K562 (cell line): ENCODE data around the gene NHLH1. TPM values are rescaled to one million over a fixed set of nuclear protein-coding genes. Genes with fewer than 3 reads are reported as not detected.

Source experiments
- ATF1 ChIP-seq, 2 experiments: fragments of 450-650 bp in 1 of 2; IDR thresholded peaks; 2 replicates each; pipeline ENCODE4 v1.6.1; 2016; ENCODE audit warnings: missing compliant biosample characterization in 1 of 2, missing genetic modification characterization in 1 of 2
- ATF7 ChIP-seq: fragments of 450-650 bp; IDR thresholded peaks from 2 replicates; pipeline ENCODE4 v1.7.1; 2014; ENCODE audit warnings: mild to moderate bottlenecking, moderate library complexity
- CHCHD3 ChIP-seq: fragments of 250-450 bp; sonication (Bioruptor Pico); IDR thresholded peaks from 2 replicates; pipeline ENCODE4 v2.1.2; 2022; ENCODE audit warnings: mild to moderate bottlenecking
- CXXC5 ChIP-seq: fragments of 250-450 bp; sonication (Bioruptor Pico); IDR thresholded peaks from 2 replicates; pipeline ENCODE4 v1.8.0; 2022; ENCODE audit warnings: inconsistent platforms, mild to moderate bottlenecking, moderate library complexity
- DNMT1 ChIP-seq: fragments of 450-650 bp; IDR thresholded peaks from 2 replicates; pipeline ENCODE4 v1.6.1; 2016; ENCODE audit warnings: antibody characterized with exemption, mild to moderate bottlenecking
- HIVEP1 ChIP-seq: fragments of 250-450 bp; sonication (Bioruptor Pico); IDR thresholded peaks from 2 replicates; pipeline ENCODE4 v1.4.0; 2020; ENCODE audit warnings: mild to moderate bottlenecking
- MTF1 ChIP-seq: fragments of 250-450 bp; sonication (Bioruptor Pico); IDR thresholded peaks from 2 replicates; pipeline ENCODE4 v1.9.0; 2021; ENCODE audit warnings: moderate library complexity, mild to moderate bottlenecking, inconsistent platforms, borderline replicate concordance
- NFRKB ChIP-seq: fragments of 450-650 bp; IDR thresholded peaks from 2 replicates; pipeline ENCODE4 v1.6.1; 2016; ENCODE audit warnings: low read depth
- NR2C1 ChIP-seq, 2 experiments: fragments of 450-650 bp; IDR thresholded peaks; 2 replicates each; pipeline ENCODE4 v1.6.1; 2017; ENCODE audit warnings: mild to moderate bottlenecking in 2 of 2, antibody characterized with exemption in 1 of 2, inconsistent platforms in 1 of 2, missing compliant biosample characterization in 1 of 2, missing genetic modification characterization in 1 of 2
- PHTF2 ChIP-seq: fragments of 250-450 bp; sonication (Bioruptor Pico); IDR thresholded peaks from 2 replicates; pipeline ENCODE4 v1.5.0; 2021; ENCODE audit warnings: mild to moderate bottlenecking
- RHOXF2B ChIP-seq: fragments of 250-450 bp; sonication (Bioruptor Pico); conservative IDR thresholded peaks from 2 replicates; pipeline ENCODE4 v1.5.1; 2021
- SMAD1 ChIP-seq: fragments of 150-350 bp; IDR thresholded peaks from 2 replicates; pipeline ENCODE4 v1.6.1; 2014; ENCODE audit warnings: low read length, low read depth; ENCODE audit not compliant: partially characterized antibody
- SMAD2 ChIP-seq: fragments of 150-350 bp; IDR thresholded peaks from 2 replicates; pipeline ENCODE4 v1.6.1; 2014; ENCODE audit warnings: low read depth, mild to moderate bottlenecking, low read length
- TEAD4 ChIP-seq, 2 experiments: sonication (generic) in 1 of 2; formaldehyde crosslinking in 1 of 2; IDR thresholded peaks; 2 replicates each; pipeline versions ENCODE4 v1.6.1 to v1.8.0; 2012 to 2022; ENCODE audit warnings: borderline replicate concordance in 1 of 2, inconsistent platforms in 1 of 2, low read length in 1 of 2, mild to moderate bottlenecking in 1 of 2, missing genetic modification reagents in 1 of 2
- TFE3 ChIP-seq: fragments of 450-650 bp; formaldehyde crosslinking; IDR thresholded peaks from 2 replicates; pipeline ENCODE4 v1.4.0; 2020; ENCODE audit warnings: mild to moderate bottlenecking, mixed read lengths
- TGIF2 ChIP-seq: sonication (generic); formaldehyde crosslinking; IDR thresholded peaks from 2 replicates; pipeline ENCODE4 v1.8.1; 2022; ENCODE audit warnings: mild to moderate bottlenecking, missing genetic modification reagents, moderate library complexity
- THRB ChIP-seq: fragments of 450-650 bp; formaldehyde crosslinking; conservative IDR thresholded peaks from 2 replicates; pipeline ENCODE4 v1.4.0; 2022; ENCODE audit warnings: mild to moderate bottlenecking, missing genetic modification characterization
- TRIM28 ChIP-seq: fragments of 450-650 bp; IDR thresholded peaks from 2 replicates; pipeline ENCODE4 v1.6.1; 2017
- YY1 ChIP-seq, 3 experiments: IDR thresholded peaks; 2 replicates each; pipeline ENCODE4 v1.6.1; 2011; ENCODE audit warnings: low read length in 2 of 3, mild to moderate bottlenecking in 2 of 3, moderate library complexity in 2 of 3, borderline replicate concordance in 1 of 3, control low read depth in 1 of 3, low read depth in 1 of 3; ENCODE audit not compliant: insufficient read depth in 3 of 3, insufficient replicate concordance in 2 of 3, control insufficient read depth in 1 of 3, insufficient read length in 1 of 3; ENCODE audit errors: extremely low read depth in 1 of 3
- ZNF146 ChIP-seq: IDR thresholded peaks from one replicate; pipeline ENCODE4 v1.6.1; 2018; ENCODE audit warnings: missing compliant biosample characterization; ENCODE audit not compliant: unreplicated experiment
- ZNF384 ChIP-seq: IDR thresholded peaks from 2 replicates; pipeline ENCODE4 v1.6.1; 2012; ENCODE audit warnings: low read depth, low read length, improper control_type of control experiment
- ZNF699 ChIP-seq: fragments of 250-450 bp; sonication (Bioruptor Pico); IDR thresholded peaks from 2 replicates; pipeline ENCODE4 v1.8.0; 2021; ENCODE audit warnings: mild to moderate bottlenecking, moderate library complexity; ENCODE audit not compliant: insufficient replicate concordance
- ZNF717 ChIP-seq: fragments of 250-450 bp; sonication (Bioruptor Pico); IDR thresholded peaks from 2 replicates; pipeline ENCODE4 v1.5.0; 2021
- ZNF740 ChIP-seq, 3 experiments: fragments of 200-800 bp in 1 of 3; sonication (Bioruptor generic) in 1 of 3; sonication (generic) in 1 of 3; formaldehyde crosslinking in 1 of 3; IDR thresholded peaks; 2 replicates each; pipeline versions ENCODE4 v1.6.1 to v1.8.0; 2016 to 2022; ENCODE audit warnings: mild to moderate bottlenecking in 2 of 3, missing compliant biosample characterization in 2 of 3, missing genetic modification characterization in 2 of 3, missing genetic modification reagents in 1 of 3
- polyA plus RNA-seq, 8 experiments: library from polyadenylated mRNA; depleted of rRNA in 4 of 8; stranded (reverse) in 5 of 8; unstranded in 3 of 8; fragments of >200 nt; fragmentation: Nextera tagmentation in 2 of 8; fragmentation: Illumina TruSeq in 1 of 8; extraction: Ambion mirVana in 2 of 8; extraction: Trizol in 1 of 8; gene quantifications; 2 replicates each; pipeline versions ENCODE4 v1.2.1 to v1.2.3, GENCODE V29; 2011 to 2014; ENCODE audit warnings: inconsistent platforms in 1 of 8, missing spikeins in 1 of 8
- total RNA-seq, 7 experiments: library from RNA; depleted of rRNA in 6 of 7; stranded (reverse); fragments of >200 nt in 6 of 7; fragmentation: Illumina TruSeq in 2 of 7; extraction: Trizol in 2 of 7; gene quantifications; 2 replicates each; pipeline versions ENCODE4 v1.2.1 to v1.2.3, GENCODE V29; 2011 to 2021; ENCODE audit warnings: low replicate concordance in 1 of 7

Gene NHLH1
- total and polyA plus RNA-seq, 9 of the 15 experiments (the other 6 are each of a cell fraction or from before 2014, with no cell fraction given): 0.09 to 1.3 (median 0.35) TPM; not detected in 1

- no peak for TF ChIP-seq ZNF384
- no peak for TF ChIP-seq CHCHD3 (CRISPR knock-in tag)
- no peak for TF ChIP-seq TGIF2 (CRISPR knock-in tag)
- TF ChIP-seq YY1 (IDR thresholded peaks at IDR 0.05; ENCODE audit: borderline replicate concordance in 1 of 3, control insufficient read depth in 1 of 3, extremely low read depth in 1 of 3, insufficient read depth in 3 of 3, insufficient read length in 1 of 3, insufficient replicate concordance in 2 of 3, low read depth in 1 of 3, low read length in 2 of 3): peak in 1 of 3 experiments; percentile 24
- no peak for TF ChIP-seq SMAD2
- TF ChIP-seq CXXC5 (CRISPR knock-in tag): peak; percentile 68
- TF ChIP-seq ZNF699: no peak
- peak; percentile 97 for TF ChIP-seq ATF7
- TF ChIP-seq DNMT1: no peak
- TF ChIP-seq ZNF146 (CRISPR knock-in tag): no peak
- no peak for TF ChIP-seq RHOXF2B
- peak; percentile 47; the same call in 1 of the 2 replicates for TF ChIP-seq TRIM28
- TF ChIP-seq MTF1 (CRISPR knock-in tag): no peak
- peak; percentile 19; the same call in 1 of the 2 replicates for TF ChIP-seq HIVEP1 (CRISPR knock-in tag)
- TF ChIP-seq NFRKB: peak; percentile 84
- no peak for TF ChIP-seq TFE3 (CRISPR knock-in tag)
- no peak for TF ChIP-seq SMAD1
- TF ChIP-seq ATF1 (CRISPR knock-in tag; IDR thresholded peaks at IDR 0.05): no peak
- no peak; the same call in 1 of the 2 replicates for TF ChIP-seq ATF1 (tag; IDR thresholded peaks at IDR 0.05)
- TF ChIP-seq ZNF740 (CRISPR knock-in tag; IDR thresholded peaks at IDR 0.05): peak; percentile 86
- peak in 1 of 2 experiments; percentile 81; a peak in 2 of 4 replicates for TF ChIP-seq ZNF740 (tag; IDR thresholded peaks at IDR 0.05)
- no peak for TF ChIP-seq PHTF2 (CRISPR knock-in tag)
- no peak for TF ChIP-seq TEAD4 (IDR thresholded peaks at IDR 0.05; ENCODE audit: low read length)
- TF ChIP-seq TEAD4 (CRISPR knock-in tag; IDR thresholded peaks at IDR 0.05; ENCODE audit: borderline replicate concordance): no peak
- TF ChIP-seq THRB (CRISPR knock-in tag): no peak; the same call in 1 of the 2 replicates
- TF ChIP-seq NR2C1 (IDR thresholded peaks at IDR 0.05): peak; percentile 35; the same call in 1 of the 2 replicates
- TF ChIP-seq NR2C1 (tag; IDR thresholded peaks at IDR 0.05): peak; percentile 64; the same call in 1 of the 2 replicates
- no peak for TF ChIP-seq ZNF717 (CRISPR knock-in tag)
These were observed 4.5 kb upstream of the NHLH1 start (continued) for GRCh38 chr1:160362168-160362957.
